PC-9 (cell line): Measurements from ENCODE around the gene F2.

Experiments
- CTCF ChIP-seq: fragments of 200-600 bp; sonication (generic); conservative IDR thresholded peaks from 2 replicates; pipeline ENCODE4 v1.6.1; 2017; ENCODE audit warnings: mixed run types, antibody characterized with exemption, mild to moderate bottlenecking, moderate library complexity
- EZH2 ChIP-seq: fragments of 200-600 bp; sonication (generic); IDR thresholded peaks from 2 replicates; pipeline ENCODE4 v1.8.0; 2017; ENCODE audit warnings: antibody characterized with exemption, low read depth

GRCh38 chr11:46745328-46745727, 26.3 kb downstream of the F2 start:
- TF ChIP-seq CTCF: no peak
- TF ChIP-seq EZH2: no peak
